ENCODE results near the gene PPP4R3A.
A peak's percentile ranks its signal among the peaks of the same experiment; 100 is the strongest.
"Not testable (repeated sequence)": the region's sequence is repeated elsewhere in the genome, so short reads cannot be mapped to it uniquely, and the experiment has no call there.

The PPP4R3A gene

DNA sequence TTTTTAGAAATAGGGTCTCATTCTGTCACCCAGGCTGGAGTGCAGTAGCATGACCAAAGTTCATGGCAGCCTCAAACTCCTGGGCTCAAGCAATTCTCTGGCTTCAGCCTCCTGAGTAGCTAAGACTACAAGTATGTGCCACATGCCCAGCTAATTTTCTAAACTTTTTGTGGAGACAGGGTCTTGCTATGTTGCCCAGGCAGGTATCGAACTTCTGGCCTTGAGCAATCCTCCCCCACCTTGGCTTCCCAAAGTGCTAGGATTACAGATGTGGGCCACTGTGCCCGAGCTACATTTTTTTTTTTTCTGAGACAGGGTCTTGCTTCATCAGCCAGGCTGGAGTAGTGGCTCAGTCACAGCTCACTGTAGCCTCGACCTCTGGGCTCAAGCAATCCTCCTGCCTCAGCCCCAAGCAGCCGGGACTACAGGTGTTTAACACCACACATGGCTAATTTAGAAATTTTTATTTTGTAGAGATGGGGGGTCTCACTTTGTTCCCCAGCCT lies 7.1 kb downstream of the PPP4R3A start:
- DNase-seq (ENCODE audit: low read depth in 2 of 2): no peak

GRCh38 chr14:91501951-91502930 lies 7.9 kb downstream of the PPP4R3A start:
- no peak for DNase-seq (ENCODE audit: low read depth in 2 of 2)

GRCh38 chr14:91501348-91501747 lies 8.8 kb downstream of the PPP4R3A start:
- DNase-seq (ENCODE audit: low read depth in 2 of 2): no peak

DNA sequence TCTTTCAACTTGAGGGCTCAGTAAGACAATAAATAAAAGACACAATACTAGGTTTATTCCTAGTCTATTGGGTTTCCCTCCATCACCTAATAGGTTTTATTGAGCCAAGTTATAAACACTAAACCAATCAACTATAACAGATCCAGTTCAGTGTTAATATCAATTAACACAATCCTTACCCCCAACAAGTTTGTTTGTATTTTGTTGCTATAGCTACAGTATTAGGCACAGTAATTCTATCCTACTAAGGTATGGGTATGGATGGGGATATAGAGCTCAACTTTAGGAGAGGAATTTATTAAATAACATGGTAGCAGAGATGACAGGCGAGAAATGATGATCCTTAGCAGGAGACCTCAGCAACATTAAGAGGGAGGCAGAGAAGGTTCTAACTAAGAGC lies 13.3 kb downstream of the PPP4R3A start:
- DNase-seq (ENCODE audit: low read depth in 2 of 2): no peak

- DNase-seq (ENCODE audit: low read depth in 2 of 2): not testable (repeated sequence)
Measured at GRCh38 chr14:91494392-91495065, 15.6 kb downstream of the PPP4R3A start.

DNA sequence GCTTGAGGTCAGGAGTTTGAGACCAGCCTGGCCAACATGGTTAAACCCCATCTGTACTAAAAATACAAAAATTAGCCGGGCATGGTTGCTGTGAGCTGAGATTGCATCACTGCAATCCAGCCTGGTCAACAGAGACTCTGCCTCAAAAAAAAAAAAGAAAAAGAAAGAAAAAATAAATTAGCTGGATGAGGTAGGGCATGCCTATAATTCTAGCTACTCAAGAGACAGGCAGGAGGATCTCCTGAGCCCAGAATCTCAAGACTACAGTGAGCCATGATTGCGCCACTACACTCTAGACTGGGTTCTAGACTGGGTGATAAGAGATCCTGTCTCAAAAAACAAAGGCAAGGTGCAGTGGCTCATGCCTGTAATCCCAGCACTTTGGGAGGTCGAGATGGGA lies 16.9 kb downstream of the PPP4R3A start:
- no peak for DNase-seq (ENCODE audit: low read depth in 2 of 2)

GRCh38 chr14:91484744-91485143 lies 25.4 kb downstream of the PPP4R3A start:
- DNase-seq (ENCODE audit: low read depth in 2 of 2): no peak

DNA sequence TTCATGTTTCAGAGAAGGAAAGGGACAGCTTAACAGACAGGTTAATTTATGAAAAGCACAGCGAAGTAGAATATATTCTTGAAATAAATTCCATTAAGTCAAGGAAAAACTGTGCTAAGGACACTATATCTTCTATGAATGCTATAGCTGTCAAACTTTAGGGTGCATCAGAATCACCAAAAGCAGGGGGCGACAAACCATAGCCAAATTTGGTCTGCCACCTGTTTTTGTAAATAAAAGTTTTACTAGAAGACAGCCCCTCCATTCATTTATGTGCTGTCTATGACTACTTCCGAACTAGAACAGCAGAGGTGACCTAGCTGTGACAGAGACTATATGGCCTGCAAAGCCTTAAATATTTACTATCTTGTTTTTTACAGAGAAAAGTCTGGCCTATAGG lies 25.9 kb downstream of the PPP4R3A start:
- no peak for DNase-seq (ENCODE audit: low read depth in 2 of 2)

DNA sequence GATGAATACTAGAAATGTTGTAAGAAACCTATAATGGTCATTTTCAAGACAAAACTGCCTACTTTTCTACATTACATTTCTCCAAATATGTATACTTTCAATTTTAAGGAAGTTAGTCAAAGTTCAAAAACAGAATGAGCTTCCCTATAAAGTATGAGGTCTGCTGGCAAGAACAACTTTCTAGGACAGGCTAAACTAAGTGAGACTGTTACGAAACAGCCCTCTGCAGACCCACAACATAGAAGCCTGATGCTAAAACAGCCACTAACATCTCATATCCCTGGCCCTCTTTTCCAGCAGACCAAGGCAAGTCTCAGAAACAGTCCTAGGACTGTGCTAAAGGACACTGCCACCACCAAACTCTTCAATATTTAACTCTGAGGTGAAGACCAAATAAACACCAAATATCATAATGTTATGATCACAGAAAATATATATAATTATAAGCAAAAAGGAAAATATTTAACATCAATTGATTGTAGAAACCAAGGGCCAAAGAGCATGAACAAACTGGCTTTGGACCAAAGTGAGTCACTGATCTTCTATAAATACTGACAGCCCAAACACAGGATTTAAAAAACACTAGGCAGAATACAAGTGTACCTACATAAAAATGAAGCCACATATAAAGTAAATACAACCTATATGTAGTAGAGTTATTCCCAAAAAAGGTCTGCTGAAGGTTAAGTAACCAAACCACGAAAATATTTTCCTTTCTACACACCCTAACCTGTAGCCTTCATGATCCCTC lies 27.7 kb downstream of the PPP4R3A start:
- DNase-seq (ENCODE audit: low read depth in 2 of 2): no peak

GRCh38 chr14:91477388-91477787 lies 32.7 kb downstream of the PPP4R3A start:
- DNase-seq (ENCODE audit: low read depth in 2 of 2): no peak

DNA sequence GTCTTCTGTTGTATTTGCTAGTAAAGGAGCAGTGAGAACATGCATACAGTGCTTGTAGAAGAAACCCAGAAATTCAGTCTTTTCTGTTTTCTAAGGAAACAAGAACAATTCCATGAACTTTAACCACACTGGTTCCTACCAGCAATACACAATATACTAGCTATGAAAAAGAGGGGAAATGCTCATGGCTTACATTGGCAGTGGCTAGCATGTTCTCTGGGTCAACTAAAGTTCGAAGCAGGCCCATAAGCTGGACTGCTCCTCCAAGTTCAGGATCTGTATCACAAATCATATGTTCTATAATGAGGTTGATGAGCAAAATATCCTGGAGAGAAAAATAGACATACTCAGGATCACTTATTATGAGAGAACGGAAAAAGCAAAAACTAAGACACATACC lies 37.1 kb downstream of the PPP4R3A start:
- no peak for DNase-seq (ENCODE audit: low read depth in 2 of 2)

DNA sequence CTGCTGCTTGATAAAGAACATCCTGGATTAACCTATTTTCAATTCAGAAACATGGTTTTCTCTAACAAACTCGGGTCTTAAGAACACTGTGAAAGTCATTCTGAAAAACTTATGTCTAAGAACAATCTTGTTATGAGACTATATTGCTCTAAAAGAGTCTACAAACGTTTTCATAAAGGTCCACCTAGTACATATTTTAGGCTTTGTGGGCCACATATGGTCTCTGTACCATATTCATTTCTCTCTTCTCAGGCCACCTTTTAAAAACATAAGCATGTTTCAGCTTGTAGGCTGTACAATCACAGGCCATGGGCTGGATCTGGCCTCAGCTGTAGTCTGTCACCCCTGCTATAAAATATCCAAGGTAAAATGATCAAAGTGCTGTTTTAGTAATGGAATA lies 39.9 kb downstream of the PPP4R3A start:
- no peak for DNase-seq (ENCODE audit: low read depth in 2 of 2)

DNA sequence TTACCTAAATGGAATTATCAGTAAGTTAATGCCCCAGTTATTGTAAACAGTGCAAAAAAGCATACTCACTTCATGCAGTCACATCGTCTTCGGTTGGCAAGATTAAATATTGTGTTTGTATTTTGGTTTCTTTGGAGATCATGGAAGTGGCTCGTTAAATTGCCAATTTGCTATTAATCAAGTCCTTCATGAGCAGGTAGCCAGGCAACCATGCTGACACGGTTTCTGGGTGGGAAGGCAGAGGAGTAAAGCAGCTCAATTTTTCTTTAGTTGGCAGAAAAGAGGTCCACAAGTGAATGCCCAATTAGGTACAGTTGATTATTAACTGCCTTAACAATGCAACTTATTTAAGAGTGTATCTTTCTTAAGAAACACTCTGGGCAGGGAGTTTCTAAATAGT lies 43.9 kb downstream of the PPP4R3A start:
- no peak for DNase-seq (ENCODE audit: low read depth in 2 of 2)

DNA sequence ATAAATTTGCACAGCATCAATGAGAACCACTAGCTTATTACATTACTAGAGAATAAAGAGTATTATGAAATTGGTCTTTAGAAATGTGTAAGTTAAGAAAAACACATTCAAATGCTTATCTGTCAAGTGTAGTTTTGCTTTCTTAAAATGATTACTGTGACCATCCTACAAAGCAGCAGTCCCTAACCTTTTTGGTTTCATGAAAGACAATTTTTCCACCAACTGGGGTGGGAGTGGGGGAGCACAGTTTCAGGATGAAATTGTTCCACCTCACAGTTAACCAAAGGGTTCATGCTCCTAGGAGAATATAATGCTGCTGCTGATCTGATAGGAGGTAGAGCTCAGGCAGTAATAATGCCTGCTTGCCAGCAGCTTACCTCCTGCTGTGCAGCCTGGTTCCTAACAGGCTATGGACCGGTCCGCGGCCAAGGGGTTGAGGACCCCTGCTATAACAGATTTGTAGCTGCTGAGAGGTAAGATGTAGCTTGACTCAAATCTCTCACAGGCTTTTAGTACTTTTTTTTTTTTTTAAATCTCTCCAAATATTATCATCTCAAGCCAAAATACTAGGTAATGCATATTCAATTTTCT lies 45.4 kb downstream of the PPP4R3A start:
- DNase-seq (ENCODE audit: low read depth in 2 of 2): peak in 1 of 2 donors; percentile 12

- no peak for DNase-seq (ENCODE audit: low read depth in 2 of 2)
Measured at GRCh38 chr14:91458612-91459011, 51.5 kb downstream of the PPP4R3A start.

DNA sequence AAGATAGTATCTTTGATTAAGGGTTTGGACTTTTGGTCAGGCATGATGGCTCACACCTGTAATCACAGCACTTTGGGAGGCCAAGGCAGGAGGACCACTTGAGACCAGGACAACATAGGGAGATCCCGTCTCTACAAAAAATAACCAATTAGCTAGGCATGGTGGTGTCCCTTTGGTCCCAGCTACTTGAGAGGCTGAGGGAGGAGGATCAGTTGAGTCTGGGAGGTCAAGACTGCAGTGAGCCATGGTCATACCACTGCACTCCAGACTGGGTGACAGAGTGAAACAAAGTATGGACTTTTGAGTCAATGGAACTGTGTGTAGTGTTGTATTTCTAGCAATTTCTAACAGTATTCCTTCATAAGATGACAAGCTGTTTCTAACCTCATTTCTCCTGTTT lies 53.8 kb downstream of the PPP4R3A start:
- DNase-seq (ENCODE audit: low read depth in 2 of 2): no peak

DNA sequence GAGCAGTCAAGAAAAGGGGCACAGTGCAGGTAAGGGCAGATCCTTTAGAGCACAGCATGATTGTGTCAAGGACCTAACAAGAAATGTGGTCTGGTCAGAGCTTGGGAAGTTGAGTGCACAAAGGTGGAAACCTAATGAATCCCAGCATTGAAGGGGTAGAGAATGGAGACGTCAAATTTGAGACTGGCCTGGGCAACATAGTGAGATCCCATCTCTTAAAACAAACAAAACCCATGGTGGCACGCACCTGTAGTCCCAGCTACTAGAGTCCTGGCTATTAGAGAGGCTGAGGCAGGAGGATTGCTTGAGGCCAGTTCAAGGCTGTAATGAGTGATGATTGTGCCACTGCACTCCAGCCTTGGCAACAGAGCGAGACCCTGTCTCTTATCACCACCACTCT lies 55.5 kb downstream of the PPP4R3A start:
- no peak for DNase-seq (ENCODE audit: low read depth in 2 of 2)

DNA sequence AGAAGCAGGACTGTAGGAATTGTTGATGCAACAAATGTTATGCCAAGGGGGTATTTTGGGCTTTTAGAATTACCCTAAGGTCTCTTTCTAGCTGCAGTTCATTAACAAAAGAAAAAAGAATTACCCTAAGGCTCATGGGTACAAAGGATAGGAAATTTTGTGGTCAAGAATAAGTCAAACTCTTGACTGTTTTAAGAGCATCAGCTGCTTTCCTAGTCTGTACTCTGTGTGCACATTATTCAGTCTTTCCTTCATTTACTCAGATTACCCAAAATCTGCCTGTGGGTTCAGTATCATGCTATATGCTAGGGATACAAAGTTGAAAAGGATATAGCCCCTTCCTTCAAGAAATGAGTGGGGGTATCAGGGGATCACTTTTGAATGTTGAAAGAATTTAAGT lies 56.0 kb downstream of the PPP4R3A start:
- no peak for DNase-seq (ENCODE audit: low read depth in 2 of 2)

GRCh38 chr14:91453744-91454143 lies 56.4 kb downstream of the PPP4R3A start:
- DNase-seq (ENCODE audit: low read depth in 2 of 2): no peak

- no peak for DNase-seq (ENCODE audit: low read depth in 2 of 2)
Measured at GRCh38 chr14:91444335-91445020, 65.6 kb downstream of the PPP4R3A start.

GRCh38 chr14:91439345-91439744 lies 70.8 kb downstream of the PPP4R3A start:
- DNase-seq (ENCODE audit: low read depth in 2 of 2): no peak

Data from stimulated activated CD4-positive, alpha-beta T cell treated with anti-CD3 and anti-CD28 coated beads, Interleukin-4, amount 100 ng/mL, for 48 hours (primary cell).